Epithelial cell of proximal tubule (primary cell): ENCODE data around the gene TP53I11. TPM values are rescaled to one million over a fixed set of nuclear protein-coding genes. Genes with fewer than 3 reads are reported as not detected.

Source experiments
- DNase-seq: peaks from one replicate; pipeline ENCODE4 v3.0.0-alpha.2; 2011; ENCODE audit warnings: low read depth
- H3K4me3 ChIP-seq: 2 replicates; pipeline ENCODE4 v1.5.1; 2011; ENCODE audit warnings: low read depth, mild to moderate bottlenecking, low read length
- total RNA-seq: library from RNA; depleted of rRNA; stranded (reverse); fragments of >200 nt; gene quantifications from 2 replicates; pipeline ENCODE4 v1.2.3, GENCODE V29; 2015
- TF ChIP-seq, protein P1 (sequence below): conservative IDR thresholded peaks from 2 replicates; pipeline ENCODE4 v1.5.1; 2012; ENCODE audit warnings: low read depth, mild to moderate bottlenecking, low read length

Gene TP53I11
- total RNA-seq, 1 donor from 2014 or later: 34.4 TPM

DNA sequence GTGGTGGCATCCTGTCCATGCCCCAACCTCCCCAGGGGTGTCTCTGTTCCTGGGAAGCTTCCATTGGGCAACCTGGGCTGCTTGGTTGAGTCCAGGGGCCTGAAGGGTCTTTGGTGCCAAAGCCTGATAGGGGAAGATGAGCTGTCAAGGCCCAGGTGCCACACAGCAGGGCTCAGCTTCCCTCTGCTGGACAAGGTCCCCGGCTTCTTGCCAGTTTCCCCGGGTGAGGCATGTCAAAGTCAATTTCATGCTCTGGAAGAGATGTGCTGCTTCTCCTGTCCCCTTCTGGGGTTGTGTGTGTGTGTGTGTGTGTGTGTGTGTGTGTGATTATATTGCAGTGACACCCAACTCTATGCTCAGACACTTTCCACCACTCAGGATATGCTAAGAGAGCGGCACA lies 26.9 kb downstream of the TP53I11 start:
- DNase-seq: no peak
- H3K4me3 ChIP-seq: no peak overlapping the region
- TF ChIP-seq, protein P1, sequence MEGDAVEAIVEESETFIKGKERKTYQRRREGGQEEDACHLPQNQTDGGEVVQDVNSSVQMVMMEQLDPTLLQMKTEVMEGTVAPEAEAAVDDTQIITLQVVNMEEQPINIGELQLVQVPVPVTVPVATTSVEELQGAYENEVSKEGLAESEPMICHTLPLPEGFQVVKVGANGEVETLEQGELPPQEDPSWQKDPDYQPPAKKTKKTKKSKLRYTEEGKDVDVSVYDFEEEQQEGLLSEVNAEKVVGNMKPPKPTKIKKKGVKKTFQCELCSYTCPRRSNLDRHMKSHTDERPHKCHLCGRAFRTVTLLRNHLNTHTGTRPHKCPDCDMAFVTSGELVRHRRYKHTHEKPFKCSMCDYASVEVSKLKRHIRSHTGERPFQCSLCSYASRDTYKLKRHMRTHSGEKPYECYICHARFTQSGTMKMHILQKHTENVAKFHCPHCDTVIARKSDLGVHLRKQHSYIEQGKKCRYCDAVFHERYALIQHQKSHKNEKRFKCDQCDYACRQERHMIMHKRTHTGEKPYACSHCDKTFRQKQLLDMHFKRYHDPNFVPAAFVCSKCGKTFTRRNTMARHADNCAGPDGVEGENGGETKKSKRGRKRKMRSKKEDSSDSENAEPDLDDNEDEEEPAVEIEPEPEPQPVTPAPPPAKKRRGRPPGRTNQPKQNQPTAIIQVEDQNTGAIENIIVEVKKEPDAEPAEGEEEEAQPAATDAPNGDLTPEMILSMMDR: no peak

DNA sequence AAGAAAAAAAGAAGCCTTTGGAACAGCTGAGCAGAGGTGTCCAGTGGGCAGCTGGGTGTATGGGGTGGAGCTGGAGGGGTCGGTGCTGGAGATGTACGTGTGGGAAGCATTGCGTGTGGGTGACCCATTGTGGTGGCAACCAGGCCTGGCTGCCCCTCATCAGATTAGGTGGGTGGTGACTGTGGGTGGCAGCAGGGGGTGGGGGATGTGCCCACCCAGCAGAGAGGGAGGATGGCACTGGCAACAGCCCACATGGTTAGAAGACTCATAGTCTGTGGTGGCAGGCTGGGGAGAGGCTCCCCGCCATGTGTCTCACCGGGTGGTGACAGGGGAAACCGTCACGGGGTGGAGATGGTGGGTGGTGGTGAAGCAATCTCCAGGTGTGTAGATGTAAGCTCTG lies 27.6 kb downstream of the TP53I11 start:
- TF ChIP-seq, protein P1: no peak
- no peak for DNase-seq
- no peak overlapping the region for H3K4me3 ChIP-seq

DNA sequence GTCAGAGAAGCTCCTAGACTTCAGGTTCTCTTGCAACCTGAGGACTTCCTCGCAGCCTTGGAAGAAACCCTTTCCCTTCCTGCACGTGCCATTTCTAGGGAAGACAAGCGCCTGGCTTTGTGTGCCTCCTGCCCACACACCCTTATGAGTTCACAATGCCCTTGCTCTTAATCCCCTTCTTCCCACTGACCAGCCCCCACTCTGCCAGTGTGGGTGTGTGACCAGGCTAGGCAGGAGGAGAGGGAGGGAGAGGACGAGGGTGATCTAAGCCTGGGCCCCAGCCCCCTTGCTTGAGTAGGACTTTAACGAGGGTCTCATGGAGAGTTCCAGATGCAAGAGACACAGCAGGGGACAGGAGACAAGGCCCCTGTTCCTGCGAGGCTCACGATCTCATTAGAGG lies 30.2 kb downstream of the TP53I11 start:
- no peak overlapping the region for H3K4me3 ChIP-seq
- TF ChIP-seq, protein P1: no peak
- DNase-seq: no peak

DNA sequence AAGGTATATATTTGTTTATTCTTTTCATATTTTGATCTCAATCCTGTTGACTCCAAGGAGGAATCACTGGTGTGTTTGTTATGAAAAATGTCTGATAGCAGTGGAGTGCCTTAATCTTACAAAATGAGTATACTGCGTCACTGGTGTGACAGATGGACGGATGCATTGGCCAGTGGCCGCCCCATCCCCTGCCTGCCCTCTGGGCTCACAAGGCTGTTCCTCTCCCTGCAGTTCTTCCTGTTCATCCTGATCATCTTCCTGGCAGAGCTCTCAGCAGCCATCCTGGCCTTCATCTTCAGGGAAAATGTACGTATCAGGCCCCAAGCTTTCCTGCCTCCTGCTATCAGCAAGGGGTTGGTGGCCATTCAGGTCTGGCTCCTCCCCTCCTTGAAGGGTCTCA lies 32.9 kb downstream of the TP53I11 start:
- H3K4me3 ChIP-seq: no peak overlapping the region
- TF ChIP-seq, protein P1: no peak
- no peak for DNase-seq

DNA sequence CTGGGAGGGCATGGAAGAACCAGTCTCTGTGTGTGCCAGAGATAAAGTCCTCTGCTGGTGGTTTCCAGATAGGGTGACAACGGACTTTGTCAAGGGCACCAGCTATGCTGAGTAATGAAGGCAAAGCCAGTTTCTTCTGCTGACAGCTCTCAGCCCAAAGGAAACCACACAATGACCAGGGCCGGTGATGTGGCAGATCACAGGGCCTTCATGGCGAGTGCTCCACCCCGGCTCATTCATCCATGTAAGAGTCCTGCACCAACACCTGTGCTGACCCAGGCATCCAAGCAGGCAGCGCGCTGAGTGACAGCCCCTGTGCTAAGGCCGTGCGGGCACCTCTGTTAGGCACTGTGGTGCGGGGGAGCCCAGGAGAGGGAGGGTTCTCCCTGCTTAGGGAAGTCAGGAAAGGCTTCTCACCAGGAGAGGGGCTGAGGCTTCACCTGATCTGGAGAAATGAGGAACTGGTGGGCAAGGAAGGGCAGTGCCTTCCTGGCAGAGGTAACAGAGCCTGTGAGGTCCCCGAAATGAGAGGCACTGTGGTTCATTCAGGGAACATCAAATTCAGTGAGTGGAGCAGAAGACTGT lies 33.8 kb downstream of the TP53I11 start:
- no peak overlapping the region for H3K4me3 ChIP-seq
- DNase-seq: no peak
- TF ChIP-seq, protein P1: no peak

DNA sequence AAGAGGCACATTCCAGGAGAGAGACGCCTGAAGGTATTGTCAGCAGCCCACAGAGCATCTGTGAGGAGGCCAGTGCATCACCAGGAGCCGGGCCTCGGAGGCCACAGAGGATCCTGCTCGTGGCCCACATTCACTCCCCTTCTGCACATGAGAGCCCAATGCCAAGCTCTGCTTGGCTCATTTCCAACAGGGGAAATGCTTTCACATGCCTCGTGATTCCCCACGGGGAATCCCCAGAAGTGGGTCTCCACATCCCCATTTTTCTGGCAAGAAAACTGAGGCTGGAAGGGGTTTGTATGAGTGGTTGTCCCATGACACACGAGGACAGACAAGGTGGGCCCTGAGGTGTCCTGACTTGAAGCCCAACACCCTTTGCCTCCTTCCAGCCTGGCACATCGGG lies 34.4 kb downstream of the TP53I11 start:
- H3K4me3 ChIP-seq: no peak overlapping the region
- DNase-seq: no peak
- TF ChIP-seq, protein P1: no peak

DNA sequence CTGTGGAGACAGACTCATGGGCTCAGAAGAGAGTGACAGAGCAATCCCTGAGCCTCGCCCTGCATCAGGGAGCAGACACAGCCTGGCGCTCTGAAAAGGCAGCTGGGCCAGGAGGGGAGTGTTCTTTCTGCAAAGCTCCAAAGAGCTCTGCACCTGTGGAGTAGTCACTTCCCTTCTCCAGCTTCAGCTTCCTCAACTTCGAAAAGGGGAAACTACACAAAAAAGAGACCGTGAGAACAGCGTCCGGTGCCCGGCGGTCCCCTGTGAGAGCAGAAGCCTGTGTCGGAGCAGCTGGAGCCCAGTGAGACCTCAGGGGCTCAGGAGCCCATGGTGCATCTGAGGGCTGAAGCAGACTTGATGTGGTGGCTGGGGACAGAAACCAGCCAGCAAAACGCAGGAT lies 35.1 kb downstream of the TP53I11 start:
- TF ChIP-seq, protein P1: no peak
- DNase-seq: no peak
- no peak overlapping the region for H3K4me3 ChIP-seq
